GM19395 (cell line): ENCODE data around the gene AGT.
"Not testable (repeated sequence)": the region's sequence is repeated elsewhere in the genome, so short reads cannot be mapped to it uniquely, and the experiment has no call there.

ENCODE experiments used
- ATAC-seq: cut with Tn5 transposase; IDR thresholded peaks from one replicate; pipeline ENCODE4 v1.9.1; 2021; ENCODE audit warnings: mild to moderate bottlenecking, moderate library complexity; ENCODE audit not compliant: unreplicated experiment

Gene AGT

DNA sequence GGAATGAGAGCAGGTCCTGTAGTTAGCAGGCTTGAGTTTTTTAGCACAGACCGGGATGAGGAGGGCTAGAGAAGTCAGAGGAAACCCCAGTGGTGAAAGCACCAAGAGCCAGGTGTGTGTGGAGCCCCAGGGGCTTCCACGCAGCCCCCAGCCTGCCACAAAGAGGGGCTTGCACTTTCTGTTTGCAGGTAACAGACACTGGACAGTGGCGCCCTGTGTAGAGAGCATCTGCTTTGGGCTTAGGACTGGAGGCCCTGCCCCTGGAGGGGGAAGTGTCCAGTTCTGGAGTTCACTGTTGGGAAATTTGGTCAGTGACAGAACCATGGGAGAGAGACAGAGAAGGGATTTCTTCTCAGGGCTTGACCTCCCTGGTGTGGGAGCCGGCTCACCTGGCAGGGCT is 19.5 kb downstream of the AGT start:
- ATAC-seq, result no peak

DNA sequence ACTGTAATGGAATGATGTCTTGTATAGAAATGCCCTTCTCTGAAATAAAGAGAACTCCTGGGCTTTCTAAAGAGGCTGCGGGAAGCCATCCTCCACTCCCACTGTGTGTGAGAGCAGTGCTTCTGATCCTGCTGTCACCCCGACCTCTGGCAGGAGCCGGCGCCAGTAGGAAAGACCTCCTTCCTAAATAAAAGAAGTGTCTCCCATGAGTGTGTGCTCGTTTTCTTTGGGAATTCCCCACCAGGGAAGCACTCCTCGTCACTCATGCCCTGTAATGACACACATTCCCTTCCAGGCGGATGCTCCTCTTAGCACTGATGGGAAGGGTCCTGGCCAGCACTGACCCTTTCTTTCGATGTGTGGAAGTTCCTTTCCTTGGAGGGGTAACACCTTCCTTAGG is 20.1 kb downstream of the AGT start:
- ATAC-seq, result no peak

DNA sequence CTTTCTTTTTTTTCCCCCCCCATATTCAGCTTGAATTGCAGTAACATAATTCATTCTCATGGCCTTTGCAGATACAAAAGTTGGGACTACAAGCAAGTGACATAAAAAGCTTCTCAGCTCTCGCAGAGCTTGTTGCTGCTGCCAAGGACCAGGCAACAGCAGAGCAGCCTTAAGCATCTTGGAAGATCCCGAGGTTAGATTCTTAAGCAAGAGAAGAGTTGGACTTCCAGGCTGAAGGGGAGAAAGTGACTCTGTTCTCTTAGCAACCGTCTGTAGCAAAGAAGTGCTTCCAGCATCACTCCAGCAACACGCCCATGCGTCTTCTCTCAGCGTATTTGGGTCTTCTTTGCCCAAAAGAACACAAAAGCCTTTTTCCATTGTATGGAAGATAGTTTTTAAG is 20.7 kb downstream of the AGT start:
- no peak for ATAC-seq

- no peak for ATAC-seq
Observed at GRCh38 chr1:230691615-230692014, 22.3 kb downstream of the AGT start.

DNA sequence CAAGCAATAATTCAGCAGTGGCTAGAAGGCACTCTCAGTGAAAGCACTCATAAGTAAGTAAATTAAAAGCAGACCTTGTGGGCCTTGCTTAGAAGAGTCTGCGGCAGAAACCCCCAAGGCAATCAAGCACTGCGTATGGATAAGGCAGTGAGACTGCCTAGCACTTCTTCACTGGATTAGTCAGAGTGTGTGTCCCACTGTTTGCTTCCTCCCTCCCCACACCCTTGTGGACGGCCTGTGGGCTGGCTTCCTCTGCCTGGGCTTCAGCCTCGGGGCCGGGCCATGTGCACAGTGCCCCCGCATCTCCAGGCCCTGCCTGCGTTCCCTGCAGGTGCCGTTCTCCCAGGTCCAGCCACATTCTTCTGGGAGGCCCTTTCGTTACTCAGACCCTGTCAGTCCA is 23.8 kb downstream of the AGT start:
- no peak for ATAC-seq

- no peak for ATAC-seq
Observed at GRCh38 chr1:230686747-230687146, 27.2 kb downstream of the AGT start.

GRCh38 chr1:230684998-230685397 is 28.9 kb downstream of the AGT start:
- ATAC-seq, result no peak

GRCh38 chr1:230684146-230684545 is 29.8 kb downstream of the AGT start:
- no peak for ATAC-seq

GRCh38 chr1:230682882-230683610 is 30.9 kb downstream of the AGT start:
- no peak for ATAC-seq

- no peak for ATAC-seq
Observed at GRCh38 chr1:230682274-230682673, 31.6 kb downstream of the AGT start.

- ATAC-seq, result no peak
Observed at GRCh38 chr1:230681599-230681998, 32.3 kb downstream of the AGT start.

DNA sequence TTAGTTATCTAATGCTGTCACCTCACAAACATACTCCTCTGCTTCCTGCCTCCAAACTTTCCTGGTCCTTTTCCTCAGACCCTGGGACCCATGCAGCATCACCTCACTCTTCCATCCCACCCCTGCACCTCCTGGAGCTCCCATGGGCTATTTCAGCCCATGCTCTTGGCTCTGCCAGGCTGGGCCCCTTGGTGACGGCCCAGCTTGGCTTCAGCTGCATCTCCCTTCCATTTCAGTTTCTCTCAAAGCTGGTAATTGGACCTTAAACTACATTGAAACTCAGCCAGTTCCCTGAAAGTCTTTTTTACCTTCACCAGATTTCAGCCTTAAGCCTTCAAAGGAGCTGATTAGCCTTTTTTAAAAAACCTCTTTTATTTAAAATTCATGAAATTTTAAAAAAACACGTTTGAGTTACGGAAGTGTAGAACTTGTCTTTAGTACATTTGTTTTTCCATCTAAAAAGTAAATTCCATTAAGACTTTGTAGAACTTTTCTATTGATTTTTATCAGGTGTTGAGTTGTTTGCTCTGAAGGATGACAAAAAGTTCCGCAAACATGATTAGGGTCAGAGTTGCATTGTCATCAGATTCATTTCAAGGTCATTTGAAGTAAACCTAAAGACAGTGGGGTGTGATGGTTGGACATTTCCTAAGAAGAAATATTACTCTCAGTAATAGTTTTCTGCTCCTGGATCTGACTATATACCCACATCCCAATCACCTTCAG is 33.5 kb downstream of the AGT start:
- ATAC-seq, result no peak

GRCh38 chr1:230679825-230680224 is 34.1 kb downstream of the AGT start:
- ATAC-seq, result no peak

- ATAC-seq, result no peak
Observed at GRCh38 chr1:230679192-230679591, 34.7 kb downstream of the AGT start.

GRCh38 chr1:230677200-230677599 is 36.7 kb downstream of the AGT start:
- ATAC-seq, result no peak

- ATAC-seq, result no peak
Observed at GRCh38 chr1:230674581-230674980, 39.3 kb downstream of the AGT start.

DNA sequence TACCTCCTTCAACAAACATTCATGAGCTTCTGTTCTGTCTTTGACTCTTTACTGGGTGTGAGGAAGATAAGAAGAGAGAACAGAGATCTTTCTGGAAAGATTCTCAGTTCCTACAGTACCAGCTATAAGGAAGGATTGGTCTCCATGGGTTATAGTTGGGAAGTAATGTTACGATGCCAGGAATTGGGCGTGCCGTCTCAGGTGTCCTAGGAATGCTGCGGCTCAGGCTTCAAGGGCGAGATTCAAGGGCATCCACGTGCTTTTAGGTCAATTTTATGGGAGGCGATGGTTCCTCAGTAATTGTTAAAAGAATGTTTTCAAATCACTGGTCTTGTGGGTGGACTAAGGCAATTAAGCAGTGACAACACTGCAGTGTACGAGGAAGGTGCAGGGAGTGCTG is 44.4 kb downstream of the AGT start:
- ATAC-seq, result no peak

GRCh38 chr1:230668227-230668626 is 45.7 kb downstream of the AGT start:
- no peak for ATAC-seq

GRCh38 chr1:230661976-230662375 is 51.9 kb downstream of the AGT start:
- ATAC-seq, result no peak

GRCh38 chr1:230658691-230659090 is 55.2 kb downstream of the AGT start:
- no peak for ATAC-seq

GRCh38 chr1:230658103-230658502 is 55.8 kb downstream of the AGT start:
- ATAC-seq, result not testable (repeated sequence)

DNA sequence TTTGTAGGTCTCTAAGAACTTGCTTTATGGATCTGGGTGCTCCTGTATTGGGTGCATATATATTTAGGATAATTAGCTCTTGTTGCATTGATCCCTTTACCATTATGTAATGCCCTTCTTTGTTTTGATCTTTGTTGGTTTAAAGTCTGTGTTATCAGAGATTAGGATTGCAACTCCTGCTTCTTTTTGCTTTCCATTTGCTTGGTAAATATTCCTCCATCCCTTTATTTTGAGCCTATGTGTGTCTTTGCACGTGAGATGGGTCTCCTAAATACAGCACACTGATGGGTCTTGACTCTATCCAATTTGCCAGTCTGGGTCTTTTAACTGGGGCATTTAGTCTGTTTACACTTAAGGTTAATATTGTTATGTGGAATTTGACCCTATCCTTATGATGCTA is 57.2 kb downstream of the AGT start:
- ATAC-seq, result not testable (repeated sequence)
